SK-N-SH (cell line): ENCODE results near the gene CYP39A1. TPM values are rescaled to one million over a fixed set of nuclear protein-coding genes. Genes with fewer than 3 reads are reported as not detected.

ENCODE experiments used
- CTCF ChIA-PET: fragments of 300-600, 350-600 bp; formaldehyde crosslinking; extraction: SDS; loops from one replicate; lab custom pipeline; 2021; lab: Yijun Ruan, JAX
- POLR2A ChIA-PET: fragments of 350-600 bp; sonication (Branson Sonifier 250); formaldehyde crosslinking; extraction: SDS; loops from one replicate; lab custom pipeline; 2020; ENCODE audit warnings: antibody characterized with exemption, inconsistent platforms; lab: Yijun Ruan, JAX
- DNase-seq: peaks from one replicate; pipeline ENCODE4 v3.0.0; 2012
- H2AFZ ChIP-seq: fragments of 200-600 bp; sonication (generic); 2 replicates; pipeline ENCODE4 v1.8.1; 2016; ENCODE audit warnings: antibody characterized with exemption, mild to moderate bottlenecking, low read depth
- H3F3A ChIP-seq: fragments of 200-600 bp; sonication (generic); replicated peaks from 2 replicates; pipeline ENCODE3; 2016; ENCODE audit warnings: antibody characterized with exemption, mild to moderate bottlenecking; ENCODE audit not compliant: insufficient read depth
- H3K27ac ChIP-seq, 2 experiments: fragments of 200-500 bp in 1 of 2; fragments of 200-600 bp in 1 of 2; sonication (Bioruptor generic) in 1 of 2; sonication (generic), shearing (Covaris generic) in 1 of 2; 2 replicates each; pipeline versions ENCODE4 v1.5.1 to v1.6.1; 2014 to 2016; ENCODE audit warnings: low read depth in 2 of 2, inconsistent platforms in 1 of 2, low read length in 1 of 2, mild to moderate bottlenecking in 1 of 2, mixed read lengths in 1 of 2
- H3K27me3 ChIP-seq: fragments of 200-600 bp; sonication (generic), shearing (Covaris generic); 2 replicates; pipeline ENCODE4 v1.6.1; 2016; ENCODE audit warnings: mixed run types; ENCODE audit not compliant: insufficient read depth
- H3K36me3 ChIP-seq, 2 experiments: fragments of 200-500 bp in 1 of 2; fragments of 200-600 bp in 1 of 2; sonication (Bioruptor generic) in 1 of 2; sonication (generic) in 1 of 2; replicated peaks in 1 of 2; 2 replicates each; pipeline versions ENCODE3 to v1.5.1; 2014 to 2016; ENCODE audit warnings: low read length in 1 of 2, mild to moderate bottlenecking in 1 of 2; ENCODE audit not compliant: insufficient read depth in 2 of 2, control insufficient read depth in 1 of 2
- H3K4me1 ChIP-seq, 2 experiments: fragments of 200-500 bp in 1 of 2; fragments of 200-600 bp in 1 of 2; sonication (Bioruptor generic) in 1 of 2; sonication (generic), shearing (Covaris generic) in 1 of 2; 2 replicates each; pipeline versions ENCODE4 v1.5.1 to v1.6.1; 2014 to 2016; ENCODE audit warnings: low read depth in 1 of 2, low read length in 1 of 2, mixed run types in 1 of 2; ENCODE audit not compliant: insufficient read depth in 2 of 2, control insufficient read depth in 1 of 2
- H3K4me2 ChIP-seq: fragments of 200-600 bp; sonication (generic), shearing (Covaris generic); 2 replicates; pipeline ENCODE4 v1.6.1; 2017; ENCODE audit warnings: mixed run types
- H3K4me3 ChIP-seq, 2 experiments: fragments of 200-500 bp in 1 of 2; fragments of 200-600 bp in 1 of 2; sonication (Bioruptor generic) in 1 of 2; sonication (generic), shearing (Covaris generic) in 1 of 2; 2 replicates each; pipeline versions ENCODE4 v1.5.1 to v1.8.1; 2014 to 2016; ENCODE audit warnings: low read depth in 2 of 2, inconsistent platforms in 1 of 2, low read length in 1 of 2, mild to moderate bottlenecking in 1 of 2, mixed read lengths in 1 of 2, moderate library complexity in 1 of 2
- H3K79me2 ChIP-seq: fragments of 200-600 bp; sonication (generic); 2 replicates; pipeline ENCODE4 v1.8.1; 2017; ENCODE audit warnings: mild to moderate bottlenecking; ENCODE audit not compliant: insufficient read depth
- H3K9ac ChIP-seq: fragments of 200-600 bp; sonication (generic); 2 replicates; pipeline ENCODE4 v1.6.1; 2017; ENCODE audit warnings: mixed run types
- H3K9me2 ChIP-seq: fragments of 200-600 bp; sonication (generic); 2 replicates; pipeline ENCODE4 v1.6.1; 2017; ENCODE audit warnings: mixed run types
- H3K9me3 ChIP-seq: fragments of 200-600 bp; sonication (generic); 2 replicates; pipeline ENCODE4 v1.6.1; 2017; ENCODE audit warnings: mixed run types, mild to moderate bottlenecking, moderate library complexity
- H4K20me1 ChIP-seq: fragments of 200-600 bp; sonication (generic); 2 replicates; pipeline ENCODE4 v1.6.1; 2017; ENCODE audit warnings: mild to moderate bottlenecking, mixed run types; ENCODE audit not compliant: insufficient read depth
- CHD2 ChIP-seq: fragments of 150-350 bp; IDR thresholded peaks from 2 replicates; pipeline ENCODE4 v1.6.1; 2018; ENCODE audit warnings: low read length; ENCODE audit not compliant: partially characterized antibody
- EZH2phosphoT487 ChIP-seq: fragments of 200-600 bp; sonication (generic); IDR thresholded peaks from 2 replicates; pipeline ENCODE4 v1.6.1; 2017; ENCODE audit warnings: low read depth, mixed run types, mild to moderate bottlenecking, antibody characterized with exemption, moderate library complexity, borderline replicate concordance
- FOSL2 ChIP-seq: IDR thresholded peaks from 2 replicates; pipeline ENCODE4 v1.4.0; 2012; ENCODE audit warnings: low read depth, mild to moderate bottlenecking, moderate library complexity, borderline replicate concordance
- FOXJ3 ChIP-seq: sonication (generic); formaldehyde crosslinking; IDR thresholded peaks from 2 replicates; pipeline ENCODE4 v1.5.1; 2020; ENCODE audit warnings: mild to moderate bottlenecking, missing genetic modification reagents
- IRF3 ChIP-seq: fragments of 150-350 bp; IDR thresholded peaks from 2 replicates; pipeline ENCODE4 v1.6.1; 2016; ENCODE audit warnings: mild to moderate bottlenecking, low read depth, low read length
- JUND ChIP-seq: IDR thresholded peaks from 2 replicates; pipeline ENCODE4 v1.4.0; 2012
- MAX ChIP-seq: IDR thresholded peaks from 2 replicates; pipeline ENCODE4 v1.4.0; 2012; ENCODE audit warnings: low read depth
- NRF1 ChIP-seq: IDR thresholded peaks from 2 replicates; pipeline ENCODE4 v1.6.1; 2012; ENCODE audit warnings: low read depth, mild to moderate bottlenecking, low read length
- RCOR1 ChIP-seq: fragments of 150-350 bp; IDR thresholded peaks from 2 replicates; pipeline ENCODE4 v1.6.1; 2017; ENCODE audit warnings: antibody characterized with exemption, low read length
- RFX5 ChIP-seq: IDR thresholded peaks from 2 replicates; pipeline ENCODE4 v1.6.1; 2012; ENCODE audit warnings: mild to moderate bottlenecking, improper control_type of control experiment, low read length
- RXRA ChIP-seq: IDR thresholded peaks from 2 replicates; pipeline ENCODE4 v1.4.0; 2012; ENCODE audit warnings: low read depth, mild to moderate bottlenecking, borderline replicate concordance
- SIN3A ChIP-seq: IDR thresholded peaks from 2 replicates; pipeline ENCODE4 v1.6.1; 2012; ENCODE audit warnings: low read depth, mild to moderate bottlenecking, low read length, moderate library complexity, borderline replicate concordance
- SMC3 ChIP-seq: IDR thresholded peaks from 2 replicates; pipeline ENCODE4 v1.6.1; 2012; ENCODE audit warnings: low read depth, low read length, improper control_type of control experiment
- TCF12 ChIP-seq: IDR thresholded peaks from 2 replicates; pipeline ENCODE4 v1.4.0; 2012
- TEAD4 ChIP-seq: IDR thresholded peaks from 2 replicates; pipeline ENCODE4 v1.4.0; 2012; ENCODE audit warnings: mild to moderate bottlenecking, borderline replicate concordance; ENCODE audit not compliant: insufficient read depth
- WGBS: methylation state at CpG from one replicate; pipeline ENCODE4 v1.1.6; 2017; ENCODE audit warnings: low lambda C conversion rate; 5-methylcytosine and 5-hydroxymethylcytosine counted together
- polyA plus RNA-seq, 3 experiments: library from polyadenylated mRNA; depleted of rRNA; stranded (reverse); fragments of >200 nt; gene quantifications; 2 replicates each; pipeline ENCODE4 v1.2.3, GENCODE V29; 2012
- TF ChIP-seq, protein P1 (sequence below): IDR thresholded peaks from 2 replicates; pipeline ENCODE4 v1.4.0; 2012; ENCODE audit warnings: low read depth, borderline replicate concordance
- TF ChIP-seq, protein P2 (sequence below): fragments of 200-600 bp; sonication (generic); IDR thresholded peaks from 2 replicates; pipeline ENCODE4 v1.6.1; 2017; ENCODE audit warnings: antibody characterized with exemption, mild to moderate bottlenecking, moderate library complexity

CYP39A1 gene
- polyA plus RNA-seq, 1 of the 3 experiments (the other 2 are of a cell fraction), result not detected

DNA sequence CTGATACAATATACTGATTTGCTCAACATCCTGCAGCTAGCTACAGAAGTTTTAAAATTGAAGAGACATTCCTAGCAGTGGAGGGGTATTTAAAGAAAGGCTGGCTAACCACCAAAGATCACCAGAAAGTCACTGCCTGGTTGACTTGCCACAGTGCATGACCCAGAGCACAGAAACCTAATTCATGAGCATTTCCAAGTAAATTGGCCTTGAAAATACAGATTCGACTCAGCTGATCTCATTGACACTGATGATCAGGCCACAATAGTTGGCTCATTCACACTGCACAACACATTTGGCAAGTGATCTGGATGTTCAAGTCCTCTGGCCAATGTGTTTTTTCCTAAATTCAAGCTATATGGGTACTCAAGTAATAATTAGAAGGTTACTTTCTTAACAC lies 21.8 kb upstream of the CYP39A1 start:
- Histone ChIP-seq H2AFZ (no peak overlapping the region), H3K9me3 (no peaks in the 10 kb centered on the region), H3K27me3 (no peaks in the 10 kb centered on the region), H3K36me3 (no peaks in the 10 kb centered on the region), H3K79me2 (no peaks in the 10 kb centered on the region), H3F3A (no peaks in the 10 kb centered on the region), H3K27ac (no peak overlapping the region), H3K4me1 (no peaks in the 10 kb centered on the region), H3K4me3 (no peak overlapping the region), H3K4me2 (no peak overlapping the region), H4K20me1 (no peaks in the 10 kb centered on the region), H3K9me2 (no peaks in the 10 kb centered on the region), H3K9ac (no peak overlapping the region)
- WGBS, result 23% methylated on average over 1 of the region's 1 CpG
- POLR2A ChIA-PET, result no interaction called here
- no peak for TF ChIP-seq SIN3A
- no peak for DNase-seq
- CTCF ChIA-PET, result interaction anchor here (0.7 kb wide), 2 partner anchors 8 to 9 kb away, joined by 3 read pairs; no protein-coding TSS in a partner anchor

DNA sequence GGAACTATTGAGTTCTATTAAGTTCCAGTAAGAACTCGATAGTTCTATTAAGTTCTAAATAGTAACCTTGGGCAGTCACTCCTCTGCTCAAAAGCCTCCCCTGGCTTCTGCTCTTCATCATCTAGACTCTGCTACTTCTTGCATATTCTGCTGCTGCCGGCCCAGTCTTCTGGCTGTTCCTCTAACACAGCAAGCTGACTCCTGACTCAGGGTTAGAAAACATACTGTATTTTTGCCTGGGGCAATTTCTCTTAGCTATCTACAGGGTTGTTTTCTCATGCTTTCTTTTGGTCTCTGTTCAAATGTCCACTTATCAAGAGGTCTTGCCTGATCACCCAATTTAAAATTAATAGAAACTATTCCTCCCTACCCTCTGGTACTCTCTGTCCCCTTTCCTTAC lies 14.8 kb upstream of the CYP39A1 start:
- Histone ChIP-seq H3K9me3 (no peaks in the 10 kb centered on the region), H3K4me3 (no peak overlapping the region), H3K4me2 (no peak overlapping the region), H3K27me3 (no peaks in the 10 kb centered on the region), H3K79me2 (no peaks in the 10 kb centered on the region), H3K9ac (no peak overlapping the region), H3K9me2 (no peaks in the 10 kb centered on the region), H3K36me3 (no peaks in the 10 kb centered on the region), H2AFZ (no peak overlapping the region), H3K27ac (no peak overlapping the region), H4K20me1 (no peaks in the 10 kb centered on the region), H3F3A (no peaks in the 10 kb centered on the region), H3K4me1 (no peaks in the 10 kb centered on the region)
- ChIA-PET POLR2A (no interaction called here), CTCF (no interaction called here)
- TF ChIP-seq, protein P1, sequence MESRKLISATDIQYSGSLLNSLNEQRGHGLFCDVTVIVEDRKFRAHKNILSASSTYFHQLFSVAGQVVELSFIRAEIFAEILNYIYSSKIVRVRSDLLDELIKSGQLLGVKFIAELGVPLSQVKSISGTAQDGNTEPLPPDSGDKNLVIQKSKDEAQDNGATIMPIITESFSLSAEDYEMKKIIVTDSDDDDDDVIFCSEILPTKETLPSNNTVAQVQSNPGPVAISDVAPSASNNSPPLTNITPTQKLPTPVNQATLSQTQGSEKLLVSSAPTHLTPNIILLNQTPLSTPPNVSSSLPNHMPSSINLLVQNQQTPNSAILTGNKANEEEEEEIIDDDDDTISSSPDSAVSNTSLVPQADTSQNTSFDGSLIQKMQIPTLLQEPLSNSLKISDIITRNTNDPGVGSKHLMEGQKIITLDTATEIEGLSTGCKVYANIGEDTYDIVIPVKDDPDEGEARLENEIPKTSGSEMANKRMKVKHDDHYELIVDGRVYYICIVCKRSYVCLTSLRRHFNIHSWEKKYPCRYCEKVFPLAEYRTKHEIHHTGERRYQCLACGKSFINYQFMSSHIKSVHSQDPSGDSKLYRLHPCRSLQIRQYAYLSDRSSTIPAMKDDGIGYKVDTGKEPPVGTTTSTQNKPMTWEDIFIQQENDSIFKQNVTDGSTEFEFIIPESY, result no peak
- TF ChIP-seq NRF1, result no peak
- TF ChIP-seq, protein P2, sequence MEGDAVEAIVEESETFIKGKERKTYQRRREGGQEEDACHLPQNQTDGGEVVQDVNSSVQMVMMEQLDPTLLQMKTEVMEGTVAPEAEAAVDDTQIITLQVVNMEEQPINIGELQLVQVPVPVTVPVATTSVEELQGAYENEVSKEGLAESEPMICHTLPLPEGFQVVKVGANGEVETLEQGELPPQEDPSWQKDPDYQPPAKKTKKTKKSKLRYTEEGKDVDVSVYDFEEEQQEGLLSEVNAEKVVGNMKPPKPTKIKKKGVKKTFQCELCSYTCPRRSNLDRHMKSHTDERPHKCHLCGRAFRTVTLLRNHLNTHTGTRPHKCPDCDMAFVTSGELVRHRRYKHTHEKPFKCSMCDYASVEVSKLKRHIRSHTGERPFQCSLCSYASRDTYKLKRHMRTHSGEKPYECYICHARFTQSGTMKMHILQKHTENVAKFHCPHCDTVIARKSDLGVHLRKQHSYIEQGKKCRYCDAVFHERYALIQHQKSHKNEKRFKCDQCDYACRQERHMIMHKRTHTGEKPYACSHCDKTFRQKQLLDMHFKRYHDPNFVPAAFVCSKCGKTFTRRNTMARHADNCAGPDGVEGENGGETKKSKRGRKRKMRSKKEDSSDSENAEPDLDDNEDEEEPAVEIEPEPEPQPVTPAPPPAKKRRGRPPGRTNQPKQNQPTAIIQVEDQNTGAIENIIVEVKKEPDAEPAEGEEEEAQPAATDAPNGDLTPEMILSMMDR, result no peak
- TF ChIP-seq MAX, result no peak
- no peak for TF ChIP-seq JUND
- no peak for TF ChIP-seq IRF3
- no peak for TF ChIP-seq RFX5
- TF ChIP-seq SIN3A, result no peak
- TF ChIP-seq RXRA, result no peak
- TF ChIP-seq TEAD4, result no peak
- no peak for TF ChIP-seq FOXJ3
- no peak for TF ChIP-seq FOSL2
- TF ChIP-seq RCOR1, result no peak
- no peak for TF ChIP-seq TCF12
- no peak for TF ChIP-seq EZH2phosphoT487
- TF ChIP-seq SMC3, result no peak
- TF ChIP-seq CHD2, result no peak
- DNase-seq, result no peak
- WGBS, result 39% methylated on average over 2 of the region's 2 CpGs
